HG03175 (cell line): ENCODE results near the gene REN.

ENCODE experiments used
- ATAC-seq: cut with Tn5 transposase; IDR thresholded peaks from one replicate; pipeline ENCODE4 v1.9.1; 2021; ENCODE audit warnings: mild to moderate bottlenecking, moderate library complexity; ENCODE audit not compliant: unreplicated experiment

Gene REN

GRCh38 chr1:204191456-204191855 lies 25.3 kb upstream of the REN start:
- no peak for ATAC-seq

- no peak for ATAC-seq
These were observed 24.4 kb upstream of the REN start for GRCh38 chr1:204190212-204191211.

- ATAC-seq = no peak
These were observed 23.0 kb upstream of the REN start for GRCh38 chr1:204188959-204189639.

GRCh38 chr1:204186597-204186996 lies 20.5 kb upstream of the REN start:
- no peak for ATAC-seq

GRCh38 chr1:204181116-204181515 lies 15.0 kb upstream of the REN start:
- no peak for ATAC-seq

- no peak for ATAC-seq
These were observed 14.0 kb upstream of the REN start for GRCh38 chr1:204180133-204180532.

- ATAC-seq = no peak
These were observed 12.5 kb upstream of the REN start for GRCh38 chr1:204178487-204179281.

- no peak for ATAC-seq
These were observed 11.0 kb upstream of the REN start for GRCh38 chr1:204177133-204177532.

DNA sequence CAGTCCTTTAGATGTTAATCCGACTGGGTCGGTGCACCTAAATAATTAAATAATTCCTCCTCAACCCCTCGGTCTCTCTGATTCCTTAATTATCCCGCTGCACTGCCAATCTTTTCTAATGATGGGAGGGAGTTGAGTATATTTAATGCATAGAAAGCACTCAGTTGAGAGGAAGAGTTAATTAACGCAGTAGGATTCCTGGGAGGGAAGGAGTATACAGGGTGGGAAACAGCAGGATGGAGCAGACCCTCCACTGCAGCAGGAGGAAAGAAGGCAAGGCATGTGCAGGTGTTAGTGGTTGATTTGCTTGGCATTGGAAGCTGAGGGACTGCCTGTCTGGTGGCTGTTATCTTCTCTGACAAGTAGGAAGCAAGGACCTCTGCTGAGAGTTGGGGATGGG lies 9.9 kb upstream of the REN start:
- no peak for ATAC-seq

GRCh38 chr1:204174958-204175357 lies 8.8 kb upstream of the REN start:
- ATAC-seq = no peak

- no peak for ATAC-seq
These were observed 6.4 kb upstream of the REN start for GRCh38 chr1:204172404-204173029.

GRCh38 chr1:204171751-204172178 lies 5.6 kb upstream of the REN start:
- no peak for ATAC-seq

- no peak for ATAC-seq
These were observed 4.5 kb upstream of the REN start for GRCh38 chr1:204170494-204171155.

DNA sequence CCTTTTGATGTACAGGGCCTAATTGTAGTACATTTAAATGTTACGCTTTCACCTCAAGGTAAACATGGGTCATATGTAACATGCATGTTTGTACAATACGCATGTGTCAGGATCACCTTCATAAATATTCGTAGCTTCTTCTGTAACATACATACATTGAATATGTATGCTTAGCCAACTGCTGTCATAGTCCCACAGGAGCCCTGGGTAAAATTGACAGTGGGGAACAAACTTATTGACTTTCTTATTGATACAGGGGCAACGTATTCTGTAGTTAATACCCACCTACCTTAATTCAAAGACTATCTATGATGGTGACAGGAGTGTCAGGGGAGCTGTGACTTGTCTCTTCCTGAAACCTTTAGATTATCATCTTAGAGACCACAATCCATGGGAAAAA lies 3.7 kb upstream of the REN start:
- ATAC-seq = no peak

GRCh38 chr1:204167730-204168129 lies 1.6 kb upstream of the REN start:
- ATAC-seq = no peak

GRCh38 chr1:204162494-204163074 lies 3.6 kb downstream of the REN start:
- ATAC-seq = no peak

- no peak for ATAC-seq
These were observed 4.3 kb downstream of the REN start for GRCh38 chr1:204161609-204162493.

GRCh38 chr1:204157962-204158361 lies 8.2 kb downstream of the REN start:
- ATAC-seq = no peak

GRCh38 chr1:204155881-204156280 lies 10.3 kb downstream of the REN start:
- ATAC-seq = no peak
